Epithelial cell of esophagus (primary cell): ENCODE data around the gene ARHGAP22.
A peak's percentile ranks its signal among the peaks of the same experiment; 100 is the strongest.

Experiments
- DNase-seq: peaks from one replicate; pipeline ENCODE4 v3.0.0; 2010; ENCODE audit warnings: low read depth
- H3K4me3 ChIP-seq: 2 replicates; pipeline ENCODE4 v1.5.1; 2011; ENCODE audit warnings: mild to moderate bottlenecking, low read length, control low read depth
- CTCF ChIP-seq: IDR thresholded peaks from 2 replicates; pipeline ENCODE4 v1.5.1; 2011; ENCODE audit warnings: low read depth, mild to moderate bottlenecking, low read length, control low read depth, inconsistent platforms; ENCODE audit not compliant: insufficient read depth; ENCODE audit errors: missing control alignments

ARHGAP22 gene

GRCh38 chr10:48444861-48445841, 159.7 kb downstream of the ARHGAP22 start:
- peak; percentile 24 for DNase-seq
- no peak for TF ChIP-seq CTCF
- no peak overlapping the region for H3K4me3 ChIP-seq

GRCh38 chr10:48444266-48444665, 160.6 kb downstream of the ARHGAP22 start:
- TF ChIP-seq CTCF = peak; percentile 73
- DNase-seq = peak; percentile 72
- no peak overlapping the region for H3K4me3 ChIP-seq

GRCh38 chr10:48442809-48443177, 162.1 kb downstream of the ARHGAP22 start:
- H3K4me3 ChIP-seq = no peak overlapping the region
- DNase-seq = no peak
- no peak for TF ChIP-seq CTCF

GRCh38 chr10:48442090-48442808, 162.6 kb downstream of the ARHGAP22 start:
- DNase-seq = no peak
- no peak overlapping the region for H3K4me3 ChIP-seq
- TF ChIP-seq CTCF = no peak

GRCh38 chr10:48440771-48441170, 164.1 kb downstream of the ARHGAP22 start:
- DNase-seq = no peak
- H3K4me3 ChIP-seq = no peak overlapping the region
- TF ChIP-seq CTCF = no peak

DNA sequence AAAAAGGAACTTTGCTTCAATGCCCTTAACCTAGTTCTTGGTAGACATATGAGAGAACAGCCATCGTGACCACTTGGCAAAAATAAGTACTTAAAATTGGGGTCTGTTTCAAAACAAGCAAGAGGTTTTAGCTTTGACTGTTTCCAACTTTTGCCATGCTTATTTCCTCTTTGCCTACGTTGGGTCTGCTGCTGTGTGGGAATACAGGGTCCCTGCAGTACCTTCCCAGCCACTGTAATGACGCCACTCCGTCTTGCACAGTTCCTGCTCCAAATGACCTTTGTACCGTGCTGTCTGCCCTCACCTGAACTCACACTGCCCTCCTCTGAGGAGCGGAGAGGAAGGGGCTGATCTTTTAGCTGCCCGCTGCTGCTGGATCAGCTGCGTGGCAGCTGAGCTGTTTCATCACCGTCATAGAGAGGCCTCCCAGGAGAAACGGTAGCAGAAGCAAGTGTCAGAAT, 165.3 kb downstream of the ARHGAP22 start:
- TF ChIP-seq CTCF = no peak
- DNase-seq = no peak
- H3K4me3 ChIP-seq = no peak overlapping the region
